ENCODE data around the gene SS18L1. TPM values are rescaled to one million over a fixed set of nuclear protein-coding genes. Genes with fewer than 3 reads are reported as not detected.

SS18L1 gene
- total and polyA plus RNA-seq, 12 donors = 9.0 to 45.7 (median 14.4) TPM

GRCh38 chr20:62104791-62105345 is 38.7 kb upstream of the SS18L1 start:
- TF ChIP-seq POLR2A (IDR thresholded peaks at IDR 0.05) = no peak
- no peak for TF ChIP-seq CTCF (IDR thresholded peaks at IDR 0.05)
- H3K27ac ChIP-seq = no peak overlapping the region
- no peaks in the 10 kb centered on the region for H3K4me1 ChIP-seq (replicated peaks in 1 of 2)
- whole genome bisulfite sequencing, 4 donors = 41 to 56% (median 49%) methylated on average over 7 of the region's 7 CpGs
- no peak for DNase-seq
- no peaks in the 10 kb centered on the region for H3K36me3 ChIP-seq (replicated peaks in 1 of 2)
- peaks cover 0 to 20% (median 0%) of the 10 kb centered on the region in 3 donors for H3K9me3 ChIP-seq (replicated peaks in 1 of 3)
- H3K4me3 ChIP-seq = no peak overlapping the region
- intact Hi-C loops (cut with DNase I) = no loop called here
- no peaks in the 10 kb centered on the region for H3K27me3 ChIP-seq

- TF ChIP-seq POLR2A (IDR thresholded peaks at IDR 0.05) = no peak
- TF ChIP-seq CTCF (IDR thresholded peaks at IDR 0.05) = no peak
- H3K27me3 ChIP-seq = no peaks in the 10 kb centered on the region
- H3K4me3 ChIP-seq = no peak overlapping the region
- intact Hi-C loops (cut with DNase I) = no loop called here
- DNase-seq = no peak
- 86 to 94% (median 89%) methylated on average over 5 of the region's 5 CpGs for WGBS, 4 donors
- H3K9me3 ChIP-seq (replicated peaks in 1 of 3) = peaks cover 0 to 20% (median 0%) of the 10 kb centered on the region in 3 donors
- H3K27ac ChIP-seq = no peak overlapping the region
- H3K36me3 ChIP-seq (replicated peaks in 1 of 2) = no peaks in the 10 kb centered on the region
- H3K4me1 ChIP-seq (replicated peaks in 1 of 2) = no peaks in the 10 kb centered on the region
Observed at GRCh38 chr20:62105592-62105991, 38.0 kb upstream of the SS18L1 start.

- WGBS, 4 donors = 93 to 96% (median 94%) methylated on average over 6 of the region's 6 CpGs
- intact Hi-C loops (cut with DNase I) = no loop called here
- peaks cover 0 to 25% (median 0%) of the 10 kb centered on the region in 3 donors for H3K9me3 ChIP-seq (replicated peaks in 1 of 3)
Observed at GRCh38 chr20:62111148-62111547, 32.4 kb upstream of the SS18L1 start.

GRCh38 chr20:62112368-62112767 is 31.2 kb upstream of the SS18L1 start:
- Histone ChIP-seq H3K27ac (no peak overlapping the region), H3K4me3 (no peak overlapping the region), H3K4me1 (replicated peaks in 1 of 2) (no peaks in the 10 kb centered on the region), H3K36me3 (replicated peaks in 1 of 2) (no peaks in the 10 kb centered on the region), H3K27me3 (no peaks in the 10 kb centered on the region), H3K9me3 (replicated peaks in 1 of 3) (peaks cover 0 to 25% (median 0%) of the 10 kb centered on the region in 3 donors)
- TF ChIP-seq CTCF (IDR thresholded peaks at IDR 0.05) = no peak
- TF ChIP-seq POLR2A (IDR thresholded peaks at IDR 0.05) = no peak
- no peak for DNase-seq
- intact Hi-C loops (cut with DNase I) = no loop called here
- WGBS, 4 donors = 85 to 96% (median 89%) methylated on average over 4 to 6 of the region's 6 CpGs

More at GRCh38 chr20:62111148-62111547, 32.4 kb upstream of the SS18L1 start:
- no peak overlapping the region for H3K4me3 ChIP-seq
- H3K36me3 ChIP-seq (replicated peaks in 1 of 2) = no peaks in the 10 kb centered on the region
- no peaks in the 10 kb centered on the region for H3K4me1 ChIP-seq (replicated peaks in 1 of 2)
- no peaks in the 10 kb centered on the region for H3K27me3 ChIP-seq
- no peak for TF ChIP-seq CTCF (IDR thresholded peaks at IDR 0.05)
- TF ChIP-seq POLR2A (IDR thresholded peaks at IDR 0.05) = no peak
- DNase-seq = no peak
- no peak overlapping the region for H3K27ac ChIP-seq
